ENCODE measurements around the gene ATAD1. TPM values are rescaled to one million over a fixed set of nuclear protein-coding genes. Genes with fewer than 3 reads are reported as not detected.
A peak's percentile ranks its signal among the peaks of the same experiment; 100 is the strongest.

The ATAD1 gene
- total RNA-seq, 4 donors from 2014 or later = 29.9 to 40.6 (median 31.5) TPM

- Histone ChIP-seq H3K4me3 (no peak overlapping the region), H3K27ac (no peak overlapping the region), H3K36me3 (peaks cover 12% of the 10 kb centered on the region), H3K4me1 (no peaks in the 10 kb centered on the region), H3K27me3 (no peaks in the 10 kb centered on the region), H3K9me3 (no peaks in the 10 kb centered on the region)
- WGBS = 94% methylated on average over 6 of the region's 6 CpGs
- TF ChIP-seq CTCF (IDR thresholded peaks at IDR 0.05) = no peak
- no peak for TF ChIP-seq EP300 (IDR thresholded peaks at IDR 0.05)
- no peak for TF ChIP-seq POLR2A (IDR thresholded peaks at IDR 0.05)
- no peak for TF ChIP-seq POLR2AphosphoS5 (IDR thresholded peaks at IDR 0.05)
- no peak for DNase-seq (ENCODE audit: low spot score in 2 of 2)
Observed at GRCh38 chr10:87776328-87776727, 41.7 kb downstream of the ATAD1 start.

- Histone ChIP-seq H3K36me3 (peaks cover 11% of the 10 kb centered on the region), H3K4me1 (no peaks in the 10 kb centered on the region), H3K27me3 (no peaks in the 10 kb centered on the region), H3K4me3 (no peak overlapping the region), H3K9me3 (no peaks in the 10 kb centered on the region), H3K27ac (no peak overlapping the region)
- TF ChIP-seq POLR2A (IDR thresholded peaks at IDR 0.05) (no peak), CTCF (IDR thresholded peaks at IDR 0.05) (no peak), POLR2AphosphoS5 (IDR thresholded peaks at IDR 0.05) (no peak), EP300 (IDR thresholded peaks at IDR 0.05) (no peak)
- 68% methylated on average over 4 of the region's 4 CpGs for WGBS
- DNase-seq (ENCODE audit: low spot score in 2 of 2) = no peak
Observed at GRCh38 chr10:87775766-87776165, 42.3 kb downstream of the ATAD1 start.

- WGBS = 91% methylated on average over 2 of the region's 2 CpGs
- peaks cover 19% of the 10 kb centered on the region for H3K36me3 ChIP-seq
- no peak overlapping the region for H3K4me3 ChIP-seq
- H3K4me1 ChIP-seq = no peaks in the 10 kb centered on the region
- TF ChIP-seq POLR2A (IDR thresholded peaks at IDR 0.05) (no peak), CTCF (IDR thresholded peaks at IDR 0.05) (peak in 1 of 2 donors; percentile 34)
- no peaks in the 10 kb centered on the region for H3K27me3 ChIP-seq
- no peak overlapping the region for H3K27ac ChIP-seq
- DNase-seq (ENCODE audit: low spot score in 2 of 2) = no peak
- no peaks in the 10 kb centered on the region for H3K9me3 ChIP-seq
Observed at GRCh38 chr10:87771871-87772500, 46.0 kb downstream of the ATAD1 start.

- H3K4me3 ChIP-seq = no peak overlapping the region
- 90% methylated on average over 5 of the region's 5 CpGs for WGBS
- no peaks in the 10 kb centered on the region for H3K27me3 ChIP-seq
- peaks cover 38% of the 10 kb centered on the region for H3K36me3 ChIP-seq
- H3K4me1 ChIP-seq = no peaks in the 10 kb centered on the region
- H3K9me3 ChIP-seq = no peaks in the 10 kb centered on the region
- TF ChIP-seq POLR2AphosphoS5 (IDR thresholded peaks at IDR 0.05) (no peak), CTCF (IDR thresholded peaks at IDR 0.05) (no peak), EP300 (IDR thresholded peaks at IDR 0.05) (no peak), POLR2A (IDR thresholded peaks at IDR 0.05) (no peak)
- no peak for DNase-seq (ENCODE audit: low spot score in 2 of 2)
- H3K27ac ChIP-seq = no peak overlapping the region
Observed at GRCh38 chr10:87767253-87767652, 50.8 kb downstream of the ATAD1 start.

- H3K27me3 ChIP-seq = no peaks in the 10 kb centered on the region
- 90% methylated on average over 5 of the region's 5 CpGs for WGBS
- no peak overlapping the region for H3K4me3 ChIP-seq
- H3K9me3 ChIP-seq = no peaks in the 10 kb centered on the region
- no peak for TF ChIP-seq CTCF (IDR thresholded peaks at IDR 0.05)
- no peak for TF ChIP-seq EP300 (IDR thresholded peaks at IDR 0.05)
- TF ChIP-seq POLR2AphosphoS5 (IDR thresholded peaks at IDR 0.05) = no peak
- no peak for TF ChIP-seq POLR2A (IDR thresholded peaks at IDR 0.05)
- DNase-seq (ENCODE audit: low spot score in 2 of 2) = no peak
- peaks cover 38% of the 10 kb centered on the region for H3K36me3 ChIP-seq
- H3K4me1 ChIP-seq = no peaks in the 10 kb centered on the region
- no peak overlapping the region for H3K27ac ChIP-seq
Observed at GRCh38 chr10:87765666-87766376, 52.2 kb downstream of the ATAD1 start.
